Activated naive CD4-positive, alpha-beta T cell (primary cell): ENCODE data around the gene POLR2C.
"Not testable (repeated sequence)": the region's sequence is repeated elsewhere in the genome, so short reads cannot be mapped to it uniquely, and the experiment has no call there.

Experiments used
- DNase-seq, 4 experiments: peaks; one replicate each; lab custom pipeline; 2025; lab: John Stamatoyannopoulos, UW

The POLR2C gene

DNA sequence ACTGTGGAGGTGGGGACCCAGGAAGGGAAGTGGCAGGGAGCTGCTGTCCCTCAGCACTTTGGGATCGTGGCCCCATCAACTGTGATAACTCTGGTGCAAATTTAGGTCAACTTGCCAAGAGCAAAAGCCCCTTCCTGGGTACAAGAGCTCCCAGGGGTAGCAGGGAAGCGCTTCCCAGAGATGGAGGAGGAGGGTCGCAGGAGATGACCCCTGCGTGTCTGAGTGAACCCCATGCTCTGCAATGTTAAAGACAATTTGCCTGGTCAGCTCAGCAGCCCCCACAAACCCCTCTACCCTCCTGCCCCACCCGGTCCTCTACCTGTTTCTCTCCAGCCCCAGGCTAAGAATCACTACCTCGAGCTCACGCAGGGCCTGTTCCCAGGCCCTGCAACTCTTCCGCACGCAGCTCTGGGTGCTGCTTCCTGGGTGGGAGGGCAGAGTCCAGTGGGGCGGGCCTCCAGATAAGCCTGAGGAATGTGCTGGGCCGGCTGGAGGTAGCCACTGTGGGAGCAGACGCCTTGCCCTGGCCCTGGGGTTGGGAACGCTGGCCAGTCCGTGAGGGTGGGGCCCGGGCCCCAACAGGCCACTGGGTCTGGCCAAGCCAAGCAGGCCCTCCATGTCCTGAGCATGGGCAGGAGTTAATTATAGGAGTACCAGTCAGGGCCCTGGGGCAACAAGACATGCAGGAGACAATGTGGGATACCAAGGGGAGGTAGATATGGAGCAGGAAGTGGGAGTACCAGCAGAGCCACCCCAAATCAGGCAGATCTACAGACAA is 17.7 kb downstream of the POLR2C start:
- no peak for DNase-seq

GRCh38 chr16:57480754-57481230 is 18.3 kb downstream of the POLR2C start:
- DNase-seq, result no peak

- DNase-seq, result no peak
These were observed 18.9 kb downstream of the POLR2C start for GRCh38 chr16:57481421-57481820.

DNA sequence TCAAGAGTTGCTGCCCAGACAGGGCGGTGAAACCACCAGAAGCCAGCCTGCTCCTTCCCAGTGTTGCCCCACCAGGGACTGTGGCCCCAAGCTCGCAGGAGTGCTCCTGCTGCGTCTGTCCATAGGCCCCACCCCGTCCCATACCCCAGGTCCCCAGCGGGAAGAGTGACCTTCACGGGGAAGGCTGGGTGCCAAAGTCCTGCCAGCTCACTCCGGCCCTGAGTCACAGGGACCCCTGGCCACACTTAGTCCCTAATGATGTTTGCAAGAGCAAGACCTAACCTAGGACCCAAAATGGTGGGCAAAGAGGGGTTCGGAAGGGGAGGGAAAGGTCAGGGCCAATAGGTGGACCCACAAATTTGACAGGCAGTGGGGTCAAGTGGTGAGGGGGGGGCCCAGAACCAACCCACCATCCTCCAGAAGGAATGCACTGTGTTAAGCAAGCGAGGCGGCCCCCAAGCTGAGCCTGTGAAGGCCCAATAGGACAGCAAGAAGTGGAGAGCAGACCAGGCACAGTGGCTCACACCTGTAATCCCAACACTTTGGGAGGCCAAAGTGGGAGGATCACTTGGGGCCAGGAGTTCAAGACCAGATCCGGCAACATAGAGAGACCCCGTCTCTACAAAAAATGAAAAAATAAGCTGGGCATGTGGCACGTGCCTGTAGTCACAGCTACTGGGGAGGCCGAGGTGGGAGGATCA is 20.5 kb downstream of the POLR2C start:
- DNase-seq, result no peak

- DNase-seq, result no peak
These were observed 21.4 kb downstream of the POLR2C start for GRCh38 chr16:57483725-57484514.

GRCh38 chr16:57484515-57485005 is 22.1 kb downstream of the POLR2C start:
- DNase-seq, result no peak

DNA sequence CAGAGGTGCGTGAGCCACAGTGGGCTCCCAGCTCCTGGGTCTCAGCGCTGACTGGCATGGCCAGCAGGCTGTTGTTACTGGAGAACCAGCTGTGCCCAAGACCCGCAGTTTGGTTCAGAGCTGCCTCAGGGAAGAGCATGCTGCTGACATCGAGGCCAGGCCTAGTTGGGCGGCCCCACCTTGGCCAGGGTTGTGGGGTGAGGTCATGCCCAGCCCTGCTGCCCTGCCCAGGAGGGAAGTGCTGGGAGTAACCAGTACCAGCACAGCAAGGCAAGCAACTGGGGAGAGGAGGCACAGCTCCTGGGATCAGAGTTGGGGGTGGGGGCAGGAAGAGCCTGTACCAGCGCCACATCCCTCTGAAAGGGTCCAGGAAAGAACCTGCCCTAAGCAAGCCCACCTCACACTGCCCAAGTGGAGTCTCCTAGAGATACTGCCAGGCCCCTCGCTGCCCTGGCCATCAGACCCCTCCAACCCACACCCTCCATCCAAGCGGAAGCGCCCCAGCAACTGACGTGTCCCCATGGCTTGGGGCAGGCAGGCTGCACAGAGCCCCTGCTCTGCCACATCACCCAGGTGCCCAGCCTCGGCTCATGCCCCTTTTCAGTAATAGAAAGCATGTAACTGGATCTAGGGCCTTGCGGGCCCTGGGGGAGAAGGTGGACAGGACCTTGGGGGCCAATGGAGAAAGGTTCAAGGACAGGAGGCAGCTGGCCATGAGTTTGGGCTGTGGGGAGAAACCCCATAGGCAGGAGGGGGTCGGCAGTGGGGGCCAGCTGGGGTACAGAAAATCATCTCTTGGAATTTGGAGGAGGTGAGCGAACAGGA is 22.8 kb downstream of the POLR2C start:
- DNase-seq, result no peak

GRCh38 chr16:57485916-57486857 is 23.7 kb downstream of the POLR2C start, which contains the start of gene DOK4:
Gene DOK4 (minus strand): TSS chr16:57486493. CDS start chr16:57479507, 6,986 bp downstream.
- DNase-seq, result peak; percentile 44 to 78 (median 55)

DNA sequence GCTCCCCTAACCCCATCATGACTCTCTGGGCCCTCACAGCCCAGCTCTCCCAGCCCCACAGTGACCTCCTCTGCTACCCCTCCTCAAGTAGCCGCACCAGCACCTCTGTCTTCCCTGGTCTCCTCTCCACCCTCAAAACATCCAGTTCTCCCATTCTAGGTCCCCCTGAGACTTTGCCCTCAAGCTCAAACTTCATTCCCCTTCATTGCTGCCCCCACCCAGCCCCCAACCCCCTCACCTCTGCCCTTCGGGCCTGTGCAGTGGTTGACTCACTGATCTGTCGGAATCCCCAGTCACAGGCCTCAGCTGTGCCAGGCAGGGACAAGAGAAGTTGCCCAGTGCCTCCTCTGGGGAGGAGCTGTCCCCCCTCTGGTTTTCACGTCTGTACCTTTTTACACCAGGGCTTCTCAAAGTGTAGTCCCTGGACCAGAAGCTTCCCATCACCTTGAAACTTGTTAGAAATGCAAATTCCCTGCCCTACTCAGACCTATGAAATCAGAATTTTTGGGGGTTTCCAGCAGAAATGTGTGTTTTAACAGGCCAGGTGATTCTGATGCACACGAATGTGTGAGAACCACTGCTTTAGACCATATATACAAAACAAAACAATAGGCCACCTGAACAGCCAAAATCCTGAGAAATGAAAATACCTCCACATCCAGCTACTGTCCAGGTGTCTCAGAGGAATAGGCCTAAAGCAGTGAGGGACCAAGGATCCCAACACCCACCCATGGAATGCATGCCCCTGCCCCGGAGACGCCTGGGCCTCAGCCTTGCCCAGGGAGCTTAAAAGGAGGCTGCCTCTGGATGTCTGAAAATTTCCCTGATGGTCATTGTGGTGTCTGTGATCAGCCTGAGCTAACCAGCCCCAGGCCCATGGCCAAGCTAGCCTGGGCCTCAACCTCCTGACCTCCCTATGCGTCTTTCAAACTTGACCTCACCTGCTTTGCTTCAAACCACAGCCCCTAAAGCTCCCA is 24.7 kb downstream of the POLR2C start:
- no peak for DNase-seq

DNA sequence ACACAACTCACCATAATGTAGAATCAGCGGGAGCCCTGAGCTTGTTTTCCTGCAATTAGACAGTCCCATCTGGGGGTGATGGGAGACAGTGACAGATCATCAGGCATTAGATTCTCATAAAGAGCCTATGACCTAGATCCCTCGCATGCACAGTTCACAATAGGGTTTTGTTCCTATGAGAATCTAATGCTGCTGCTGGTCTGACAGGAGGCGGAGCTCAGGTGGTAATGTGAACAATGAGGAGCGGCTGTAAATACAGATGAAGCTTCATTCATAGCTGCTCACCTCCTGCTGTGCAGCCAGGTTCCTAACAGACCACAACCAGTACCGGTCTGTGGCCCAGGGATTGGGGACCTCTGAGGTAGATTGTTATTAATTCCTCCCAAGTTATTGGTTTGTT is 26.8 kb downstream of the POLR2C start:
- no peak for DNase-seq

- no peak for DNase-seq
These were observed 31.3 kb downstream of the POLR2C start for GRCh38 chr16:57493767-57494166.

- no peak for DNase-seq
These were observed 34.6 kb downstream of the POLR2C start for GRCh38 chr16:57497121-57497520.

DNA sequence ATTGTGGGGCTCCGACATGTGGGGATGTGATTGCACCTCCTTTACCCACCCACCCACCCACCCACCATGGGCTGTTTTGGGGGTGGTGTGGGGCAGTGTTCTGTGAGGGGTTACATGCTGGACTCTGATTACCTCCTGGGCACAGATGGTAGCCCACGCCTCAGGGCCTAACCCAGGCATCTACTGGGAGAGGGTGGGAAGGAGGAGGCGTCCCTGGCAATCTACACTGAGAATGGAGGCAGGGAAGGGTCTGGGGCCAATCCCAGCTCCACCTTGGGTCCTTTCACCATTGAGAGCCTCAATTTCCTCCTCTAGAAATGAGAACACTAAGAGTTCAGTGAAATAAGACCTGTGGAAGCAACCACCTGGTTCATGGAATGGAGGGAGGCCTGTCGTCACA is 35.6 kb downstream of the POLR2C start:
- DNase-seq, result no peak

GRCh38 chr16:57499941-57500340 is 37.5 kb downstream of the POLR2C start:
- not testable (repeated sequence) for DNase-seq

- no peak for DNase-seq
These were observed 38.2 kb downstream of the POLR2C start for GRCh38 chr16:57500578-57501111.

GRCh38 chr16:57501492-57501891 is 39.0 kb downstream of the POLR2C start:
- DNase-seq, result no peak

DNA sequence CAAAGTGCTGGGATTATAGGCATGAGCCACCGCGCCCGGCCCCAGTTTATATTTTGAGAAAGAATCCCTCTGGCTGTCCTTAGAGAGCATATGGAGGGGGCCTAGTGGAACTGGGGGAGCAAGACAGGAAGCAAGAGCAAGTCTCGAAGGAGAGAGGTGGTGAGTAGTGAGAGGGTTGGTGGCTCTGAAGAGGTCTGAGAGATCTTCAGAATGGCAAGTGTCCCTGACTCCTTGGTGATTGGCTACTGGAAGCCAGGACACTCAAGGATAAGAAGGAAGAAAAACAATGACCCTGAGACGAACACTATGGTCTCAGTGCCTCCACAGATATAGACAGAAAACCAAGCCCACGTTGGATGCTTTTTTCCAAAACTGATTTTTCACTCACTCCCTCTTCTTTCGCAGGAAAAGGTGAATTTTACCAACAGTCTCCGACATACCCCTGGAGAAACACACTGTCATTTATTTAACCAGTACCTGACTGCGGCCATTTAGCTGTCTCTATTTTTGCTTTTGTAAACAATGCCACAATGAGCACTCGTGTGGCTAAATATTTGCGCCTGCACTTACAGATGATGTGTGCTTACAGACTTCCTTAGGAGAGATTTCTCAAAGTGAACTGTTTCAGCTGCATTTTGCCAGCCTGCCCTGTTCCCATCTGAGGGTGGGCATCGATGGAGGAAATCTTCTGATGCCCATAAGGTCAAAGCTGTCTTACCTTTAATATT is 39.7 kb downstream of the POLR2C start:
- DNase-seq, result no peak

DNA sequence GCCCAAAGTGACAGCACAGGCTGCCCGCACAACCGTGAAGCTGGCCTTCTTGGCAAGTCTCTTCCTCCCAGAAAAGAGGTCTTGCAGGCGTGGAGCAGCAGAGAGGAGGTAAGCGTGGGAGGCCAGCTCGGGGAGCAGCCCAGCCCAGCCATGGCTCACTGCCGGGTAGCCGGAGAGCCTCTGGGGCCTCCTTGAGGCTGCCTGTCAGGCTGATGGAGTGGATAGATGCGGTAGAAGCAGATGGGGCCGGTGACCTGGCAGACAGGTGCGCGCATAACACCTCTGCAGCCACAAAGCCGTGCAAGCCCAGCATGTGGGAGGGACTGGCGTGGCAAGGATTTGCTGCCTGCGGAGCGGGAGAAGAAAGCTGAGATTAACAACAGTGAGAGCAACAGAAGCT is 40.9 kb downstream of the POLR2C start:
- DNase-seq, result no peak
